Caco-2 (cell line): Measurements from ENCODE around the gene SMIM38. TPM values are rescaled to one million over a fixed set of nuclear protein-coding genes. Genes with fewer than 3 reads are reported as not detected.
A peak's percentile ranks its signal among the peaks of the same experiment; 100 is the strongest.

Experiments used
- BruUV-seq: library from RNA; stranded (reverse); fragments of 400-500 nt; replicated peaks from 2 replicates; lab custom pipeline; 2021; lab: Mats Ljungman, UMichigan
- CTCF ChIA-PET: fragments of 300-600 bp; sonication (Branson Sonifier 250); formaldehyde crosslinking; loops from one replicate; lab custom pipeline; 2022; ENCODE audit warnings: antibody characterized with exemption; lab: Charles Lee
- POLR2A ChIA-PET: fragments of 300-600 bp; sonication (Branson Sonifier 250); formaldehyde crosslinking; loops from one replicate; lab custom pipeline; 2022; ENCODE audit warnings: antibody characterized with exemption; lab: Charles Lee
- DNase-seq, 2 experiments: peaks; one replicate each; pipeline versions ENCODE4 v3.0.0 to v3.0.0-alpha.2; 2020 to 2022
- H3K27me3 ChIP-seq: replicated peaks from 2 replicates; pipeline ENCODE4 v1.6.0; 2011; ENCODE audit warnings: low read length; ENCODE audit not compliant: control insufficient read depth, insufficient read depth
- H3K36me3 ChIP-seq: 2 replicates; pipeline ENCODE4 v1.5.1; 2011; ENCODE audit warnings: low read length; ENCODE audit not compliant: control insufficient read depth, insufficient read depth
- H3K4me1 ChIP-seq: fragments of 250-450 bp; sonication (Bioruptor Pico); 2 replicates; pipeline ENCODE4 v1.5.1; 2020; ENCODE audit warnings: mild to moderate bottlenecking
- H3K4me3 ChIP-seq: 2 replicates; pipeline ENCODE4 v1.5.1; 2011; ENCODE audit warnings: low read depth, mild to moderate bottlenecking, control low read depth, low read length
- H3K9me3 ChIP-seq: fragments of 250-450 bp; sonication (Bioruptor Pico); 2 replicates; pipeline ENCODE4 v1.5.1; 2020; ENCODE audit warnings: mild to moderate bottlenecking, moderate library complexity
- H3K27ac Mint-ChIP-seq: one replicate; pipeline ENCODE4 v1.8.0; 2022; ENCODE audit warnings: mixed read lengths; ENCODE audit not compliant: unreplicated experiment
- H3K27me3 Mint-ChIP-seq: one replicate; pipeline ENCODE4 v1.8.0; 2022; ENCODE audit warnings: mixed read lengths; ENCODE audit not compliant: insufficient read depth, unreplicated experiment
- H3K36me3 Mint-ChIP-seq: one replicate; pipeline ENCODE4 v1.8.0; 2022; ENCODE audit warnings: mild to moderate bottlenecking, mixed read lengths; ENCODE audit not compliant: insufficient read depth, unreplicated experiment
- H3K4me1 Mint-ChIP-seq: one replicate; pipeline ENCODE4 v1.8.0; 2022; ENCODE audit warnings: low read depth, mixed read lengths; ENCODE audit not compliant: unreplicated experiment
- H3K4me3 Mint-ChIP-seq: one replicate; pipeline ENCODE4 v1.8.0; 2022; ENCODE audit warnings: mild to moderate bottlenecking, moderate library complexity, mixed read lengths; ENCODE audit not compliant: unreplicated experiment
- H3K9me3 Mint-ChIP-seq: one replicate; pipeline ENCODE4 v1.8.0; 2022; ENCODE audit warnings: mixed read lengths; ENCODE audit not compliant: unreplicated experiment
- CTCF ChIP-seq, 2 experiments: fragments of 200-600 bp in 1 of 2; IDR thresholded peaks; 1 replicate in 1 of 2; 2 replicates in 1 of 2; pipeline versions ENCODE4 v1.5.1 to v1.8.0; 2011 to 2022; ENCODE audit warnings: antibody characterized with exemption in 1 of 2, control low read depth in 1 of 2, inconsistent platforms in 1 of 2, low read depth in 1 of 2, low read length in 1 of 2, mild to moderate bottlenecking in 1 of 2, moderate library complexity in 1 of 2; ENCODE audit not compliant: insufficient read depth in 1 of 2, severe bottlenecking in 1 of 2, unreplicated experiment in 1 of 2
- intact Hi-C: fragments of 100-400 bp; cut with micrococcal nuclease; formaldehyde crosslinking; loops from one replicate; pipeline ENCODE4 v1.10.0; 2022; ENCODE audit not compliant: unreplicated experiment
- total RNA-seq: library from RNA; stranded (reverse); gene quantifications from 2 replicates; pipeline ENCODE4 v1.2.3, GENCODE V29; 2022

The SMIM38 gene
- total RNA-seq, 1 experiment from 2014 or later = 0.66 TPM

DNA sequence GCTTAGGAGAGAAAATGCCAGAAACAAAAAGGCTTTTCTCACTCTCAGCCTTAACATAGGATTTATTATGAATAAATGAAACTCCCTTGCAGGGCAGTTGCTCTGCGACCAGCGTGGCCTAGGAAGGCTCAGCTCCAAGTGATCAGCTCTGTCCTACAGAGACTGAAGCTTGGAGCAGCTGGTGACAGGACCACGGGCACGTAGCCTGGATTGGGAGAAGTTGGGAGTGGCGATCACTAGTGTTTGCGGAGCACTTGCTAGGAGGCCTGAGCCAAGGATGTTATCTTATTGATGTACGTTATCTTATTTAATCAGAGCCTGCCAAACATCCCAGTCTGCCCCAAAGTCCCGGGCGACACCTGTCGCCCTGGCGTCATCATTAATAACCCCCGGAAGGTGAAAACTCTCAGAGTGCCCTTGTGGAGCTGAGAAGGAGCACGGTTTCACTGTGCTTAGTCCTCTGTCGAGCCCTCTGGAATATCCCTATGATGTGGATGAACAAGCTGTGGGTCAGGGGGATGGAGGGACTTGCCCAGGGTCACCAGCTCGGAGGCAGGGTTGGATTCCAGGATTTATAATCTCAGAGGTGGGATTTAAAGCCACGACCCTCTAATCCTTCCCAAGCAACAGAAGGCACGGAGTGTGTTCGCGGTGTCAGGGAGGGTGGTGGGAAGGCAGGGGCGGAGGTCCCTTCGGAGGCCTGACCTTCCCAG is 40.8 kb upstream of the SMIM38 start:
- no peaks in the 10 kb centered on the region; the same call in none of the 2 replicates for H3K36me3 ChIP-seq
- no peak overlapping the region for H3K4me3 ChIP-seq
- BruUV-seq = no TSS peak
- H3K9me3 Mint-ChIP-seq = peaks cover 20% of the 10 kb centered on the region
- peak; percentile 71 to 84 for DNase-seq
- peaks cover 4% of the 10 kb centered on the region; the same call in 1 of the 2 replicates for H3K9me3 ChIP-seq
- ChIA-PET CTCF (interaction anchor here (0.6 to 4.7 kb wide), 9 partner anchors 8 to 328 kb away, joined by 3 to 30 read pairs (median 5); no protein-coding TSS in a partner anchor), POLR2A (interaction anchor here (0.6 to 0.9 kb wide), 4 partner anchors 8 to 560 kb away, joined by 3 to 5 read pairs (median 4); partner anchors contain the start of gene LTO1)
- H3K27me3 Mint-ChIP-seq = no peaks in the 10 kb centered on the region
- peak overlapping the region; percentile 42 for H3K4me3 Mint-ChIP-seq
- H3K4me1 Mint-ChIP-seq = peaks cover 34% of the 10 kb centered on the region
- no peaks in the 10 kb centered on the region for H3K36me3 Mint-ChIP-seq
- intact Hi-C loops = no loop called here
- H3K27ac Mint-ChIP-seq = peak overlapping the region; percentile 61
- H3K4me1 ChIP-seq = peaks cover 47% of the 10 kb centered on the region
- H3K27me3 ChIP-seq = no peaks in the 10 kb centered on the region
- no peak for TF ChIP-seq CTCF (IDR thresholded peaks at IDR 0.05; ENCODE audit: insufficient read depth in 1 of 2, low read depth in 1 of 2, low read length in 1 of 2, severe bottlenecking in 1 of 2, unreplicated experiment in 1 of 2)

DNA sequence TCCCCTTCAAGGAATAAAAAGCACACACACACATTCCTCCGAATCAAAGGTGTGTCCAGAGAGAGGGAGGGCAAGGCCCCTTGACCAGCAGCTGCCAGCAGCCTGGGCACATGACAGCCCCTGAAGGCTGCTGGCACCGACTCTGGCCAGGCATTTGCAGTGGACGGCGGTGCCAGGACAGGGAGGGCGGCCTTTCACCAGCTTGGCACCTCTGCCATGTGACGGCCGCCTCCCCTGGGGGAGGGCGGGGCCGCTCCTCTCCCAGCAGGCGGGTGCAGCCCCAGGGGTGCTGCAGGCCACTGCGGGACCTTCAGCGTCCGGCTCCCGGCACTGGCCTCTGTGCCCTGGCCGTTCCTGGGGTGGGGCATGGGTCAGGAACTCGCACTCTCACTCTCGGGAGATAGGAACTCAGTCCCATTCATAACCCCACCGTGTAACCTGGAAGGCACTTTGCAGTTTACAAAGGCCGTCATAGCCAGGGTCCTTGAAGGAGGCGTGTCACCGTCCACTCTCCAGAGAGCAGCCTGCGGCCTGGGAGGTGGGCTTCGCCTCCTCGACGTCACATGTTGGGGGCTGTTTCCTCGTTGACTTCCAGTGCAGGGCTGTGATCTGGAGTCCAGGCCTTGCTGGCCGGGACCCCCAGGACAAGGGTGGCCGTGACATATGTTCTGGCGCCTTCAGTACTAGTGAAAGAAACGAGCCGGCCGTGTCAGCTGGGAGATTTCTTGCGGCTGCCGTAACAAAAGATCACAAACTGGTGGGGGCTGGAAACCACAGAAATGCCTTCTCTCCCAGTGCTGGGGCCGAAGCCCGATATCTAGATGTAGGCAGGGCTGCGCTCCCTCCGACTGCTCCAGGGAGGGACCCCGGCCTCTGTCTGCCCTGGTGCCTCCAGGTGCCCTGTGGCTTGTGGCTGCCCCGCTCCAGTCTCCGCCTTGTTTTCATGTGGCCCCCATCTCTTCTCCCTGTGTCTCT is 39.9 kb upstream of the SMIM38 start:
- DNase-seq = peak in 1 of 2 experiments; percentile 33
- BruUV-seq = TSS peak; percentile 86
- Histone ChIP-seq H3K9me3 (peaks cover 4% of the 10 kb centered on the region; the same call in 1 of the 2 replicates), H3K27me3 (no peaks in the 10 kb centered on the region), H3K36me3 (no peaks in the 10 kb centered on the region; the same call in none of the 2 replicates), H3K4me1 (peaks cover 47% of the 10 kb centered on the region), H3K4me3 (no peak overlapping the region)
- TF ChIP-seq CTCF (IDR thresholded peaks at IDR 0.05; ENCODE audit: insufficient read depth in 1 of 2, low read depth in 1 of 2, low read length in 1 of 2, severe bottlenecking in 1 of 2, unreplicated experiment in 1 of 2) = no peak
- Mint-ChIP-seq H3K4me3 (no peak overlapping the region), H3K27me3 (no peaks in the 10 kb centered on the region), H3K27ac (peak overlapping the region; percentile 66), H3K36me3 (no peaks in the 10 kb centered on the region), H3K9me3 (peaks cover 11% of the 10 kb centered on the region), H3K4me1 (peaks cover 36% of the 10 kb centered on the region)
- ChIA-PET POLR2A (interaction anchor here (0.6 to 0.9 kb wide), 3 partner anchors 7 to 266 kb away, joined by 3 to 5 read pairs (median 4); no protein-coding TSS in a partner anchor), CTCF (interaction anchor here (0.6 to 4.7 kb wide), 8 partner anchors 9 to 327 kb away, joined by 3 to 30 read pairs (median 6); no protein-coding TSS in a partner anchor)
- intact Hi-C loops = no loop called here

GRCh38 chr11:69116671-69117070 is 39.1 kb upstream of the SMIM38 start:
- no TSS peak for BruUV-seq
- Mint-ChIP-seq H3K4me3 (no peak overlapping the region), H3K9me3 (peaks cover 8% of the 10 kb centered on the region), H3K27ac (peak overlapping the region; percentile 66), H3K27me3 (no peaks in the 10 kb centered on the region), H3K4me1 (peaks cover 44% of the 10 kb centered on the region), H3K36me3 (no peaks in the 10 kb centered on the region)
- Histone ChIP-seq H3K4me3 (no peak overlapping the region), H3K4me1 (peaks cover 50% of the 10 kb centered on the region), H3K36me3 (no peaks in the 10 kb centered on the region; the same call in none of the 2 replicates), H3K9me3 (peaks cover 4% of the 10 kb centered on the region; the same call in 1 of the 2 replicates), H3K27me3 (no peaks in the 10 kb centered on the region)
- ChIA-PET CTCF (no interaction called here), POLR2A (no interaction called here)
- intact Hi-C loops = no loop called here
- no peak for TF ChIP-seq CTCF (IDR thresholded peaks at IDR 0.05; ENCODE audit: insufficient read depth in 1 of 2, low read depth in 1 of 2, low read length in 1 of 2, severe bottlenecking in 1 of 2, unreplicated experiment in 1 of 2)
- peak in 1 of 2 experiments; percentile 38 for DNase-seq
